T-helper 1 cell (primary cell): ENCODE data around the gene PTPN21.

Experiments
- DNase-seq, 5 donors: peaks; one replicate each; pipeline ENCODE4 v3.0.0-alpha.2; 2012 to 2020

Gene PTPN21

GRCh38 chr14:88503754-88504406 is 50.9 kb downstream of the PTPN21 start:
- no peak for DNase-seq

GRCh38 chr14:88502740-88503139 is 52.1 kb downstream of the PTPN21 start:
- DNase-seq = no peak

- no peak for DNase-seq
Observed at GRCh38 chr14:88500611-88501010, 54.2 kb downstream of the PTPN21 start.

- DNase-seq = no peak
Observed at GRCh38 chr14:88499225-88499624, 55.6 kb downstream of the PTPN21 start.

GRCh38 chr14:88496414-88496813 is 58.4 kb downstream of the PTPN21 start:
- no peak for DNase-seq

- no peak for DNase-seq
Observed at GRCh38 chr14:88493392-88494185, 61.2 kb downstream of the PTPN21 start.

- DNase-seq = peak in 4 of 5 donors; percentile 15 to 58 (median 50)
Observed at GRCh38 chr14:88492272-88493089, 62.3 kb downstream of the PTPN21 start.

- DNase-seq = no peak
Observed at GRCh38 chr14:88490168-88490567, 64.6 kb downstream of the PTPN21 start.

GRCh38 chr14:88488897-88489296 is 65.9 kb downstream of the PTPN21 start:
- no peak for DNase-seq

- DNase-seq = no peak
Observed at GRCh38 chr14:88488081-88488480, 66.7 kb downstream of the PTPN21 start.

GRCh38 chr14:88482524-88482923 is 72.3 kb downstream of the PTPN21 start:
- no peak for DNase-seq

GRCh38 chr14:88481794-88482193 is 73.0 kb downstream of the PTPN21 start:
- no peak for DNase-seq

GRCh38 chr14:88481059-88481458 is 73.7 kb downstream of the PTPN21 start:
- no peak for DNase-seq

- DNase-seq = no peak
Observed at GRCh38 chr14:88479574-88479987, 75.2 kb downstream of the PTPN21 start.

GRCh38 chr14:88478931-88479330 is 75.9 kb downstream of the PTPN21 start:
- DNase-seq = no peak

- no peak for DNase-seq
Observed at GRCh38 chr14:88477513-88478250, 77.1 kb downstream of the PTPN21 start.

- DNase-seq = no peak
Observed at GRCh38 chr14:88476825-88477224, 78.0 kb downstream of the PTPN21 start.

GRCh38 chr14:88476214-88476774 is 78.5 kb downstream of the PTPN21 start:
- DNase-seq = no peak

- no peak for DNase-seq
Observed at GRCh38 chr14:88473791-88474190, 81.0 kb downstream of the PTPN21 start.

GRCh38 chr14:88470542-88471440 is 84.0 kb downstream of the PTPN21 start:
- DNase-seq = no peak

- DNase-seq = no peak
Observed at GRCh38 chr14:88468406-88468805, 86.4 kb downstream of the PTPN21 start.
